Activated B cell treated with CpG ODN at 0.5 μM for 24 hours (primary cell): ENCODE data around the gene NUDT16L1. TPM values are rescaled to one million over a fixed set of nuclear protein-coding genes. Genes with fewer than 3 reads are reported as not detected.
"Not testable (repeated sequence)": the region's sequence is repeated elsewhere in the genome, so short reads cannot be mapped to it uniquely, and the experiment has no call there.

Experiments used
- ATAC-seq: fragments of 200-7000 bp; cut with Tn5 transposase; one replicate; pipeline ENCODE4 v1.10.0; 2021; ENCODE audit warnings: low read depth, mild to moderate bottlenecking, moderate library complexity
- CTCF ChIA-PET: fragments of 350-600 bp; sonication (Branson Sonifier 250); formaldehyde crosslinking; loops from one replicate; lab custom pipeline; 2021; ENCODE audit warnings: antibody characterized with exemption; lab: Charles Lee
- POLR2A ChIA-PET: fragments of 350-600 bp; sonication (Branson Sonifier 250); formaldehyde crosslinking; loops from one replicate; lab custom pipeline; 2021; ENCODE audit warnings: antibody characterized with exemption; lab: Charles Lee
- DNase-seq: peaks from one replicate; pipeline ENCODE4 v3.0.0; 2022
- H3K27ac Mint-ChIP-seq: one replicate; pipeline ENCODE4 v1.8.0; 2020; ENCODE audit warnings: mixed read lengths
- H3K27me3 Mint-ChIP-seq: one replicate; pipeline ENCODE4 v1.8.0; 2021; ENCODE audit warnings: mixed read lengths
- H3K36me3 Mint-ChIP-seq: one replicate; pipeline ENCODE4 v1.8.0; 2021; ENCODE audit warnings: low read depth, mixed read lengths
- H3K4me1 Mint-ChIP-seq: one replicate; pipeline ENCODE4 v1.8.0; 2021; ENCODE audit warnings: mixed read lengths
- H3K4me3 Mint-ChIP-seq: one replicate; pipeline ENCODE4 v1.8.0; 2020; ENCODE audit warnings: mild to moderate bottlenecking, mixed read lengths
- H3K9me3 Mint-ChIP-seq: one replicate; pipeline ENCODE4 v1.8.0; 2020; ENCODE audit warnings: mixed read lengths
- CTCF ChIP-seq: fragments of 200-600 bp; IDR thresholded peaks from one replicate; pipeline ENCODE4 v1.8.0; 2022; ENCODE audit warnings: antibody characterized with exemption, mild to moderate bottlenecking
- intact Hi-C: fragments of 100-400 bp; cut with micrococcal nuclease; formaldehyde crosslinking; loops from one replicate; pipeline ENCODE4 v1.15.1; 2024
- total RNA-seq: library from RNA; stranded (reverse); gene quantifications from 2 replicates; pipeline ENCODE4 v1.2.3, GENCODE V29; 2022

NUDT16L1 gene
- total RNA-seq, 1 donor from 2014 or later = 32.9 TPM

DNA sequence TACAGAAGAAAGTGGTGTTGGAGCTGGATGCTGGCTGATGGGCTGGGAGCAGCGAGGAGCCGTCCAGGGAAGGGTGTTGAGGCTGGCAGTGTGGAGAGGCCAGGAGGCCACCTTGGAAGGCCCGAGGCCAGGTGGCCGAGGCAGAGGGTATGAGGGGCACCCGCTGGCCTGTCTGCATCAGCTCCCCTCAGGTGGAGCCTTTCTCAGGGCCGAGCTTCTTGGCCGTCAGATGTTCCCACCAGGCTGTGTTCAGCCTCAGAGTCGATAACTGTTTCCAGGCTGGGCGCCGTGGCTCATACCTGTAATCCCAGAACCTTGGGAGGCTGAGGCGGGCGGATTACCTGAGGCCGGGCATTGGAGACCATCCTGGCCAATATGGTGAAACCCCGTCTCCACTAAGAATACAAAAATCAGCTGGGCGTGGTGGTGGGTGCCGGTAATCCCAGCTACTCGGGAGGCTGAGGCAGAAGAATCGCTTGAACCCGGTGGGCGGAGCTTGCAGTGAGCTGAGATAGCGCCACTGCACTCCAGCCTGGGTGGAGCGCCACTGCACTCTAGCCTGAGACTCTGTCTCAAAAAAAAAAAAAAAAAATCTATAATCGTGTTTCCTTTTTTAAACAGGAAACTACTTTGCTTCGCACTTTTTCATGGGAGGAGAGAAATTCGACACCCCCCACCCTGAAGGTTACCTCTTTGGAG, 43.5 kb upstream of the NUDT16L1 start:
- Mint-ChIP-seq H3K36me3 (peaks cover 54% of the 10 kb centered on the region), H3K4me3 (no peak overlapping the region), H3K27ac (no peak overlapping the region), H3K4me1 (peaks cover 27% of the 10 kb centered on the region), H3K9me3 (no peaks in the 10 kb centered on the region), H3K27me3 (no peaks in the 10 kb centered on the region)
- CTCF ChIA-PET = interaction anchor here (0.6 to 1.2 kb wide), 5 partner anchors 26 to 326 kb away, joined by 3 to 6 read pairs (median 3); partner anchors contain the start of gene MGRN1
- intact Hi-C loops = loop anchor here (1.0 to 2.0 kb wide), 4 partner anchors 25 to 144 kb away; partner anchors contain the start of genes MGRN1 and NUDT16L1
- no peak for TF ChIP-seq CTCF
- no peak for DNase-seq
- no peak for ATAC-seq
- POLR2A ChIA-PET = no interaction called here

GRCh38 chr16:4650443-4651074, 42.8 kb upstream of the NUDT16L1 start:
- intact Hi-C loops = loop anchor here (1.0 to 2.0 kb wide), 4 partner anchors 26 to 144 kb away; partner anchors contain the start of genes MGRN1 and NUDT16L1
- Mint-ChIP-seq H3K4me1 (peaks cover 27% of the 10 kb centered on the region), H3K36me3 (peaks cover 55% of the 10 kb centered on the region)
- H3K9me3 Mint-ChIP-seq, POLR2A ChIA-PET, H3K27ac Mint-ChIP-seq, H3K4me3 Mint-ChIP-seq, H3K27me3 Mint-ChIP-seq: not testable (repeated sequence)
- peak; percentile 61 for DNase-seq
- peak; percentile 52 for ATAC-seq
- CTCF ChIA-PET = interaction anchor here (0.9 to 1.2 kb wide), 5 partner anchors 27 to 325 kb away, joined by 3 to 6 read pairs (median 3); partner anchors contain the start of gene MGRN1

- POLR2A ChIA-PET = interaction anchor here (0.8 kb wide), 1 partner anchor 497 kb away, joined by 3 read pairs; no protein-coding TSS in a partner anchor
- H3K27ac Mint-ChIP-seq = peak overlapping the region; percentile 61
Measured at GRCh38 chr16:4651827-4652226, 41.5 kb upstream of the NUDT16L1 start.

GRCh38 chr16:4652561-4652960, 40.8 kb upstream of the NUDT16L1 start:
- Mint-ChIP-seq H3K9me3 (no peaks in the 10 kb centered on the region), H3K4me1 (peaks cover 27% of the 10 kb centered on the region), H3K4me3 (no peak overlapping the region), H3K27me3 (no peaks in the 10 kb centered on the region), H3K27ac (no peak overlapping the region), H3K36me3 (peaks cover 68% of the 10 kb centered on the region)
- ChIA-PET POLR2A (no interaction called here), CTCF (no interaction called here)
- intact Hi-C loops = no loop called here
- ATAC-seq (no peak), DNase-seq (no peak)
- TF ChIP-seq CTCF = no peak

More at GRCh38 chr16:4651827-4652226, 41.5 kb upstream of the NUDT16L1 start:
- TF ChIP-seq CTCF = no peak
- H3K36me3 Mint-ChIP-seq = peaks cover 61% of the 10 kb centered on the region
- H3K9me3 Mint-ChIP-seq = no peaks in the 10 kb centered on the region
- H3K4me1 Mint-ChIP-seq = peaks cover 27% of the 10 kb centered on the region
- CTCF ChIA-PET = no interaction called here
- H3K4me3 Mint-ChIP-seq = no peak overlapping the region
- intact Hi-C loops = loop anchor here (2.0 kb wide), 2 partner anchors 27 to 41 kb away; partner anchors contain the start of genes MGRN1 and NUDT16L1
- H3K27me3 Mint-ChIP-seq = no peaks in the 10 kb centered on the region
- ATAC-seq = peak; percentile 82
- peak; percentile 41 for DNase-seq

GRCh38 chr16:4654011-4654963, 39.1 kb upstream of the NUDT16L1 start:
- Mint-ChIP-seq H3K27ac (no peak overlapping the region), H3K27me3 (no peaks in the 10 kb centered on the region), H3K4me1 (peaks cover 22% of the 10 kb centered on the region), H3K4me3 (no peak overlapping the region), H3K9me3 (no peaks in the 10 kb centered on the region), H3K36me3 (peaks cover 74% of the 10 kb centered on the region)
- DNase-seq (no peak), ATAC-seq (no peak)
- ChIA-PET CTCF (no interaction called here), POLR2A (no interaction called here)
- intact Hi-C loops = no loop called here
- no peak for TF ChIP-seq CTCF
